Activated naive CD4-positive, alpha-beta T cell treated with anti-CD3 and anti-CD28 coated beads for 36 hours (primary cell): Measurements from ENCODE around the gene SLC16A9. TPM values are rescaled to one million over a fixed set of nuclear protein-coding genes. Genes with fewer than 3 reads are reported as not detected.

Source experiments
- CTCF ChIA-PET: fragments of 350-600 bp; sonication (Branson Sonifier 250); formaldehyde crosslinking; loops from one replicate; lab custom pipeline; 2021; ENCODE audit warnings: antibody characterized with exemption; lab: Charles Lee
- DNase-seq: peaks from one replicate; pipeline ENCODE4 v3.0.0-alpha.2; 2020
- H3K27ac Mint-ChIP-seq: one replicate; pipeline ENCODE4 v1.8.0; 2021; ENCODE audit warnings: mild to moderate bottlenecking, mixed read lengths
- H3K27me3 Mint-ChIP-seq: one replicate; pipeline ENCODE4 v1.8.0; 2021; ENCODE audit warnings: low read depth, mixed read lengths
- H3K36me3 Mint-ChIP-seq: one replicate; pipeline ENCODE4 v1.8.0; 2021; ENCODE audit warnings: low read depth, mixed read lengths
- H3K4me1 Mint-ChIP-seq: one replicate; pipeline ENCODE4 v1.8.0; 2021; ENCODE audit warnings: low read depth, mixed read lengths
- H3K4me3 Mint-ChIP-seq: one replicate; pipeline ENCODE4 v1.8.0; 2021; ENCODE audit warnings: mild to moderate bottlenecking, moderate library complexity, mixed read lengths
- H3K9me3 Mint-ChIP-seq: one replicate; pipeline ENCODE4 v1.8.0; 2021; ENCODE audit warnings: mixed read lengths
- intact Hi-C: fragments of 100-400 bp; cut with micrococcal nuclease; formaldehyde crosslinking; loops from one replicate; pipeline ENCODE4 v1.15.1; 2023
- total RNA-seq, 2 experiments: library from RNA; stranded (reverse); gene quantifications; one replicate each; pipeline ENCODE4 v1.2.3, GENCODE V29; 2021

The SLC16A9 gene
- total RNA-seq, 2 experiments from 2014 or later = 0.84 to 0.86 TPM

- H3K4me3 Mint-ChIP-seq = no peak overlapping the region
- intact Hi-C loops = no loop called here
- H3K9me3 Mint-ChIP-seq = no peaks in the 10 kb centered on the region
- no peaks in the 10 kb centered on the region for H3K4me1 Mint-ChIP-seq
- DNase-seq = no peak
- no peak overlapping the region for H3K27ac Mint-ChIP-seq
- no peaks in the 10 kb centered on the region for H3K36me3 Mint-ChIP-seq
- CTCF ChIA-PET = interaction anchor here (1.1 kb wide), 1 partner anchor 178 kb away, joined by 5 read pairs; no protein-coding TSS in a partner anchor
- peaks cover 3% of the 10 kb centered on the region for H3K27me3 Mint-ChIP-seq
These were observed 77.5 kb downstream of the SLC16A9 start for GRCh38 chr10:59631882-59632807.

DNA sequence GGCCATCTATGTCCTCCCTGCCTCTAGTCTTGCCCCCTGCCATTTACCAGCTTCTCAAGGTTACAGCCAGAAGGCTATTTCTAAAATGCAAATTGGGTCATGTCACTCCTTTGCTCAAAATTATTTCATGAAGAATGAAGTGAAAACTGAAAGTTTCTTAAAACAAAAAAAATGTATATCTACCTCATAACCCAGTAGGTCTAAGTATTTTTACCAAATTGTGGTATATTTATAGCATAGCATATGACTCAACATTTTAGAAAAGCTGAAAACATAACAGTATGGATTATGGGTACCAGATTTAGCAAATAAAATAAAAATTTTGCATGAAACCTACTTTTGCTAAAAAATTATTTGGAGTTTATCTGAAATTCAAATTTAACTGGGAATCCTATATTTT lies 78.4 kb downstream of the SLC16A9 start:
- H3K27ac Mint-ChIP-seq = no peak overlapping the region
- H3K27me3 Mint-ChIP-seq = peaks cover 3% of the 10 kb centered on the region
- CTCF ChIA-PET = interaction anchor here (0.7 kb wide), 2 partner anchors 61 to 1135 kb away, joined by 3 read pairs; no protein-coding TSS in a partner anchor
- no peak overlapping the region for H3K4me3 Mint-ChIP-seq
- no peaks in the 10 kb centered on the region for H3K9me3 Mint-ChIP-seq
- intact Hi-C loops = no loop called here
- H3K36me3 Mint-ChIP-seq = no peaks in the 10 kb centered on the region
- H3K4me1 Mint-ChIP-seq = no peaks in the 10 kb centered on the region
- no peak for DNase-seq

DNA sequence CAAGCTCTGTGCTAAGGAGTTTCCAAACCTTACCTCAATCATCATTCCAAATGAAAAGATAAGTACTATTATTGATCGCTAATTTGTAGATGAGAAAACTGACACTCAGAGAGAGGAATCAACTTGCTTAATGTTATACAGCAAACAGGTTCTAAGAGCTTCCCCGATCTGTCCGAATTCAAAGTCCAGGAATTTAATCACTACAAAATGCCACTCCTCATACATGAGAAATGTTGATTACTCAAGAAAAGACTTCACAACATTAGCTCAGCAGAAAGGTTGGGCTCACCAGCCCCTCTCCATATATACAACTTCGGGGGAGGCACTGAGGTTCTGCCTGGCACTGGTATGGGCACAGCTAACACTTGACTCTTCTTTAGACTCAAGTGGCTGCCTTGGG lies 80.7 kb downstream of the SLC16A9 start:
- no peaks in the 10 kb centered on the region for H3K9me3 Mint-ChIP-seq
- no peaks in the 10 kb centered on the region for H3K27me3 Mint-ChIP-seq
- H3K36me3 Mint-ChIP-seq = no peaks in the 10 kb centered on the region
- CTCF ChIA-PET = interaction anchor here (0.6 to 1.9 kb wide), 5 partner anchors 81 to 403 kb away, joined by 3 to 6 read pairs (median 4); partner anchors contain the start of gene SLC16A9
- H3K4me1 Mint-ChIP-seq = peaks cover 3% of the 10 kb centered on the region
- H3K4me3 Mint-ChIP-seq = no peak overlapping the region
- no peak for DNase-seq
- no peak overlapping the region for H3K27ac Mint-ChIP-seq
- intact Hi-C loops = loop anchor here (5.0 to 10.0 kb wide), 3 partner anchors 78 to 1334 kb away; partner anchors contain the start of gene SLC16A9

DNA sequence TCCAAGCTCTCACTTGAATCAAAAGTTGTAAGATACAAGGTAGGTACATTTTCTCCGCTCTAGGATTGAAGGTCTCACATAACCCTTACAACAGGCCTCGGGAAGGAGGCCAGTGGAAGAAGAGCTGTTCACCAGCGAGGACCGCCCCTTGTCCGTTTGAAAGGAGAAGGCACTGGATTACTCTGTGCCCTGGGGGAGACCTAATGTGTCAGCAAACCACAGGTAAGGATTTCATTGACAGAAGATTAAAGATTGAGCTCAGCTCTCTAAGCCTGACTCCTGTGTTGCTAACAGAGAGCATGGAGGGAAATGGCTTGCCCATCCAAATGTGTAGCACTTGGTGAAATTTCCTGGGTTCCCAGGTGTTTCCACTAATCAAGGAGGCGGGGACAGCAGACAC lies 81.2 kb downstream of the SLC16A9 start:
- H3K36me3 Mint-ChIP-seq = no peaks in the 10 kb centered on the region
- CTCF ChIA-PET = interaction anchor here (0.6 to 1.9 kb wide), 7 partner anchors 81 to 395 kb away, joined by 3 to 5 read pairs (median 4); partner anchors contain the start of genes CCDC6 and SLC16A9

DNA sequence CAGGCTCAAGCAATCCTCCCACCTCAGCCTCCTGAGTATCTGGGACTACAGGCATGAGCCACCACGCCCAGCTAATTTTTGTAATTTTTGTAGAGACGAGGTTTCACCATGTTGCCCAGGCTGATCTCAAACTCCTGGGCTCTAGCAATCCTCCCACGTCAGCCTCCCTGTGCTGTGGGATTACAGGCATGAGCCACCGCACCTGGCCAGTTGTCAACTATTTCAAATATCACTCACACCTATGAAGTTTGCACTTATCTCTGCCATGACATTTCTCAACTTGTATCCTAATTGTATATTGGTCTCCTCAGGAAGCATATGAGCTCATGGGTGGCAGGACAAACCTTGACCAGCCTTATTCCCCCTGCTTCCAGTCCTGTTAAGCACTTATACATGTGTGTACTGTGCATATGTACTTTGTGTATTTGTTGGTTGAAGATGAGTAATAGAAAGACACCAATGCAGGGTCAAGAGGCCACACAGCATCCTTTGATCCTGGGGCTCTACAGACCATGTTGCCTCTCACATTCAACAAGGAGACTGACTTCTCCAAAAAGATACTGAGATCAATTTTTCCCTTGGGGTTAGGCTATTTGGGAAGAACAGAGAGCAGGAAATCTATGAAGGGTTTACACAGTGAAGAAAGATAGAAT lies 82.2 kb downstream of the SLC16A9 start:
- H3K27ac Mint-ChIP-seq = no peak overlapping the region
- peaks cover 1% of the 10 kb centered on the region for H3K27me3 Mint-ChIP-seq
- H3K36me3 Mint-ChIP-seq = no peaks in the 10 kb centered on the region
- CTCF ChIA-PET = interaction anchor here (0.6 to 1.9 kb wide), 4 partner anchors 122 to 396 kb away, joined by 3 to 5 read pairs (median 4); partner anchors contain the start of gene CCDC6
- H3K9me3 Mint-ChIP-seq = no peaks in the 10 kb centered on the region
- intact Hi-C loops = loop anchor here (5.0 to 10.0 kb wide), 3 partner anchors 80 to 1333 kb away; partner anchors contain the start of gene SLC16A9
- H3K4me3 Mint-ChIP-seq = no peak overlapping the region
- peaks cover 3% of the 10 kb centered on the region for H3K4me1 Mint-ChIP-seq
- DNase-seq = no peak

More for the DNA sequence above, 81.2 kb downstream of the SLC16A9 start:
- Mint-ChIP-seq H3K27me3 (no peaks in the 10 kb centered on the region), H3K9me3 (no peaks in the 10 kb centered on the region), H3K27ac (no peak overlapping the region), H3K4me1 (peaks cover 3% of the 10 kb centered on the region), H3K4me3 (no peak overlapping the region)
- intact Hi-C loops = loop anchor here (5.0 to 10.0 kb wide), 3 partner anchors 79 to 1334 kb away; partner anchors contain the start of gene SLC16A9
- no peak for DNase-seq

DNA sequence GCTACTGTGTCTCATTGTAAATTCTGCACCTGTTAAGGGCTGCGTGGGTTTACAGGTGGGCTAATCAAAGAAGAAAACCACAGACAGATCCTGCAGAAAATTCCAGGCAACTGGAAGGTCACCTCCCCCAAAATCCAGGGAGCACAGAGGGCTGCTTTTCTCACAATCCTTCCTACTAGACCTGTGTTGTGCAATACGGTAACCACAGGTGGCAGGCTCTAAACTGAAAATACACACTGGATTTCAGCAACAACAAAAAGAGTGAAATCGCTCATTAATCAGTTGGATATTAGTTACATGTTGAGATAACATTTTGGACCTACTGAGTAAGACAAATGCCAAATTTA lies 83.2 kb downstream of the SLC16A9 start:
- H3K36me3 Mint-ChIP-seq = no peaks in the 10 kb centered on the region
- no peaks in the 10 kb centered on the region for H3K9me3 Mint-ChIP-seq
- peaks cover 2% of the 10 kb centered on the region for H3K27me3 Mint-ChIP-seq
- H3K4me3 Mint-ChIP-seq = no peak overlapping the region
- CTCF ChIA-PET = interaction anchor here (0.7 to 2.3 kb wide), 20 partner anchors 8 to 1020 kb away, joined by 3 to 13 read pairs (median 4); partner anchors contain the start of gene CCDC6
- H3K4me1 Mint-ChIP-seq = peaks cover 3% of the 10 kb centered on the region
- H3K27ac Mint-ChIP-seq = no peak overlapping the region
- intact Hi-C loops = loop anchor here (1.0 to 10.0 kb wide), 11 partner anchors 81 to 1332 kb away; partner anchors contain the start of gene SLC16A9
- DNase-seq = no peak

- no peak overlapping the region for H3K27ac Mint-ChIP-seq
- peaks cover 2% of the 10 kb centered on the region for H3K27me3 Mint-ChIP-seq
- CTCF ChIA-PET = interaction anchor here (0.6 to 2.3 kb wide), 27 partner anchors 9 to 1021 kb away, joined by 3 to 13 read pairs (median 4); partner anchors contain the start of gene CCDC6
- peaks cover 3% of the 10 kb centered on the region for H3K4me1 Mint-ChIP-seq
- H3K36me3 Mint-ChIP-seq = no peaks in the 10 kb centered on the region
- intact Hi-C loops = loop anchor here (1.0 to 10.0 kb wide), 11 partner anchors 81 to 1331 kb away; partner anchors contain the start of gene SLC16A9
- peak; percentile 59 for DNase-seq
- no peak overlapping the region for H3K4me3 Mint-ChIP-seq
- no peaks in the 10 kb centered on the region for H3K9me3 Mint-ChIP-seq
These were observed 83.7 kb downstream of the SLC16A9 start for GRCh38 chr10:59625721-59626522.

DNA sequence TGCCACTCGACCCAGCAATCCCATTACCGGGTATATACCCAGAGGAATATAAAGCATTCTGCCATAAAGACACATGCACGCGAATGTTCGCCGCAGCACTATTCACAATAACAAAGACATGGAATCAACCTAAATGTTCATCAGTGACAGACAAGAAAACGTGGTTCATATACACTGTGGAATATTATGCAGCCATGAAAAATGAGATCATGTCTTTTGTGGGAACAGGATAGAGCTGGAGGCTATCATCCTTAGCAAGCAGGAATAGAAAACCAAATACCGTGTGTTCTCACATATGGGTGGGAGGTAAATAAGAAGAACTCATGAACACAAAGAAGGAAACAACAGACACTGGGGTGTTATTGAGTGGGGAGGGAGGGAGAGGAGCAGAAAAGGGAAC lies 84.7 kb downstream of the SLC16A9 start:
- H3K4me3 Mint-ChIP-seq = no peak overlapping the region
- no peaks in the 10 kb centered on the region for H3K9me3 Mint-ChIP-seq
- H3K27me3 Mint-ChIP-seq = peaks cover 2% of the 10 kb centered on the region
- CTCF ChIA-PET = interaction anchor here (0.6 to 2.3 kb wide), 11 partner anchors 10 to 475 kb away, joined by 3 to 13 read pairs (median 4); no protein-coding TSS in a partner anchor
- H3K4me1 Mint-ChIP-seq = peaks cover 3% of the 10 kb centered on the region
- no peak overlapping the region for H3K27ac Mint-ChIP-seq
- intact Hi-C loops = loop anchor here (5.0 to 10.0 kb wide), 3 partner anchors 82 to 1330 kb away; partner anchors contain the start of gene SLC16A9
- no peak for DNase-seq
- no peaks in the 10 kb centered on the region for H3K36me3 Mint-ChIP-seq

GRCh38 chr10:59624136-59624535 lies 85.5 kb downstream of the SLC16A9 start:
- Mint-ChIP-seq H3K4me1 (peaks cover 3% of the 10 kb centered on the region), H3K4me3 (no peak overlapping the region), H3K9me3 (no peaks in the 10 kb centered on the region), H3K27me3 (peaks cover 2% of the 10 kb centered on the region), H3K36me3 (no peaks in the 10 kb centered on the region), H3K27ac (no peak overlapping the region)
- CTCF ChIA-PET = interaction anchor here (1.2 to 2.6 kb wide), 3 partner anchors 11 to 459 kb away, joined by 3 to 7 read pairs (median 7); no protein-coding TSS in a partner anchor
- intact Hi-C loops = loop anchor here (10.0 kb wide), 1 partner anchor 1329 kb away; no protein-coding TSS in a partner anchor
- DNase-seq = no peak

DNA sequence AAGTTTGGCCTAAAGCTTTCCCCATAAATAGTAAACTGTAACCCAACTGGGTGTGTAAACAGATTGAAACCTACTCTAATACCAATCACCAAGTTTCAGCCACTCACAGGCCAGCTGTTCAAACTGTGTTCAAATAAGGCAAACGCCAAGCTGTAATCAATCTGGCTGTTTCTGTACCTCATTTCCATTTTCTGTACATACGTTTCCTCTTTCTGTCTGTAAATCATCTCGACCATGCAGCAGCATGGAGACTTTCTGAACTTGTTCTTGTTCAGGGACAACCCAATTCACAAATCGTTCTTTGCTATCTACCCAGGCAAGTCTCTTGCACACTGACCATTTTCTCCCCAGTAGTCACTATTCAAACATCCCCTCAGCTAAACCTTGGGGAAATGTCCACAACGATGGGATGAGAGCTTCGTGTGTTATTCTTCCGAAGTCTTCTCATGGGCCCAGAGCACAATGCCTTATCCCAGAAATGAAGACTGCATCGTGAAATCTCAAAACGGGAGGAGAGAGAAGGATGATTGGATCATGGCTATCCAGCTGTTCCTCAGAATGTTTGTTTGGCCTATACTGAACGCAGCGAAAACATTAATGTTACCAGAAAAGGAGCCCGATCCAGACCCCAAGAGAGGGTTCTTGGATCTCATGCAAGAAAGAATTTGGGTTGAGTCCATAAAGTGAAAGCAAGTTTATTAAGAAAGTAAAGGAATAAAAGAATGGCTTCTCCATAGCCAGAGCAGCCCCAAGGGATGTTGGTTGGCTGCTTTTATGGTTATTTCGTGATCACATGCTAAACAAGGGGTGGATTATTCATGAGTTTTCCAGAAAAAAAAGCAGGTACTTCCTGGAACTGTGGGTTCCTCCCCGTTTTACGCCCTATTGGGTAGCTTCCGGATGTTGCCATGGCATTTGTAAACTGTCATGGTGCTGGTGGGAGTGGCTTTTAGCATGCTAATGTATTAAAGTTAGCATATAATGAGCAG lies 86.2 kb downstream of the SLC16A9 start:
- no peak for DNase-seq
- H3K4me3 Mint-ChIP-seq = no peak overlapping the region
- peaks cover 2% of the 10 kb centered on the region for H3K27me3 Mint-ChIP-seq

More for the DNA sequence above, 86.2 kb downstream of the SLC16A9 start:
- intact Hi-C loops = loop anchor here (10.0 kb wide), 1 partner anchor 1329 kb away; no protein-coding TSS in a partner anchor
- CTCF ChIA-PET = interaction anchor here (0.6 to 2.7 kb wide), 15 partner anchors 11 to 841 kb away, joined by 3 to 15 read pairs (median 4); partner anchors contain the start of gene CCDC6
- H3K27ac Mint-ChIP-seq = no peak overlapping the region
- H3K36me3 Mint-ChIP-seq = no peaks in the 10 kb centered on the region
- peaks cover 3% of the 10 kb centered on the region for H3K4me1 Mint-ChIP-seq
- H3K9me3 Mint-ChIP-seq = no peaks in the 10 kb centered on the region
